ENCODE measurements around the gene DNAH2. TPM values are rescaled to one million over a fixed set of nuclear protein-coding genes. Genes with fewer than 3 reads are reported as not detected.

The DNAH2 gene
- total RNA-seq, 1 experiment from 2014 or later = 0.15 TPM

GRCh38 chr17:7727886-7728285, 10.3 kb downstream of the DNAH2 start:
- no CpG with 5 or more reads among the region's 3 CpGs for WGBS (ENCODE audit: extremely low coverage, insufficient read length, low lambda C conversion rate)
- Mint-ChIP-seq H3K4me1 (peaks cover 3 to 4% of the 10 kb centered on the region in 2 experiments; a peak in 3 of 4 replicates), H3K27me3 (ENCODE audit: low read depth) (peaks cover 5% of the 10 kb centered on the region), H3K36me3 (ENCODE audit: insufficient read depth in 1 of 3, low read depth in 3 of 3) (no peaks in the 10 kb centered on the region), H3K4me3 (no peak overlapping the region), H3K9me3 (no peaks in the 10 kb centered on the region), H3K27ac (no peak overlapping the region)
- Histone ChIP-seq H3K18ac (ENCODE audit: insufficient read length, low read depth, low read length) (no peak overlapping the region), H3K4ac (ENCODE audit: low read depth, low read length) (no peak overlapping the region), H4K91ac (ENCODE audit: insufficient read length, low read depth, low read length) (no peak overlapping the region), H4K5ac (ENCODE audit: insufficient read length, low read depth, low read length) (no peak overlapping the region), H2AK5ac (ENCODE audit: insufficient read length, low read length) (no peak overlapping the region), H2AFZ (ENCODE audit: low read length) (no peak overlapping the region), H3K27ac (ENCODE audit: insufficient read length, low read depth, low read length) (no peak overlapping the region), H2BK15ac (ENCODE audit: low read depth, low read length) (no peak overlapping the region), H3K27me3 (ENCODE audit: insufficient read depth, low read length) (no peaks in the 10 kb centered on the region), H2BK20ac (ENCODE audit: low read depth, low read length, poor library complexity, severe bottlenecking) (no peak overlapping the region), H3T11ph (ENCODE audit: low read length) (no peak overlapping the region), H3K14ac (ENCODE audit: insufficient read depth, low read length) (no peak overlapping the region), H2BK12ac (ENCODE audit: insufficient read length, low read depth, low read length) (no peak overlapping the region), H3K79me2 (ENCODE audit: insufficient read depth, low read length) (no peaks in the 10 kb centered on the region), H2BK120ac (ENCODE audit: low read depth, low read length, poor library complexity, severe bottlenecking) (no peak overlapping the region), H3K4me2 (ENCODE audit: insufficient read depth, insufficient read length, low read length) (no peak overlapping the region), H3K23me2 (ENCODE audit: insufficient read length, low read depth, low read length, poor library complexity, severe bottlenecking) (no peaks in the 10 kb centered on the region), H3K56ac (ENCODE audit: insufficient read length, low read depth, low read length) (no peak overlapping the region), H3K79me1 (ENCODE audit: insufficient read depth, low read depth, low read length, poor library complexity, severe bottlenecking) (no peaks in the 10 kb centered on the region), H4K20me1 (ENCODE audit: control insufficient read depth, insufficient read depth, insufficient read length) (no peaks in the 10 kb centered on the region), H3K23ac (ENCODE audit: insufficient read length, low read depth, low read length) (no peak overlapping the region), H3K9me3 (ENCODE audit: control insufficient read depth, low read depth, low read length) (no peaks in the 10 kb centered on the region), H3K9ac (ENCODE audit: extremely low read depth, insufficient read length, low read length) (no peak overlapping the region), H2BK5ac (ENCODE audit: insufficient read length, low read length) (no peak overlapping the region), H4K8ac (replicated peaks; ENCODE audit: insufficient read length, low read depth, low read length) (no peak overlapping the region), H3K4me1 (ENCODE audit: insufficient read depth, low read length) (no peaks in the 10 kb centered on the region)
- DNase-seq = no peak
- TF ChIP-seq CTCF (conservative IDR thresholded peaks at IDR 0.05) = no peak
